IPS-NIHi7 (cell line): ENCODE data around the gene LIF.
"Not testable (repeated sequence)": the region's sequence is repeated elsewhere in the genome, so short reads cannot be mapped to it uniquely, and the experiment has no call there.

Experiments
- DNase-seq: peaks from one replicate; pipeline ENCODE4 v3.0.0; 2012; ENCODE audit warnings: mixed read lengths; ENCODE audit errors: extremely low spot score

Gene LIF

GRCh38 chr22:30244066-30244465 lies 2.5 kb downstream of the LIF start:
- no peak for DNase-seq

- no peak for DNase-seq
Observed at GRCh38 chr22:30243661-30244060, 2.9 kb downstream of the LIF start.

- DNase-seq, result no peak
Observed at GRCh38 chr22:30241576-30242371, 4.8 kb downstream of the LIF start.

- no peak for DNase-seq
Observed at GRCh38 chr22:30240541-30241417, 5.8 kb downstream of the LIF start.

- DNase-seq, result no peak
Observed at GRCh38 chr22:30239488-30240405, 6.8 kb downstream of the LIF start.

GRCh38 chr22:30238661-30239487 lies 7.7 kb downstream of the LIF start:
- DNase-seq, result peak; percentile 68

GRCh38 chr22:30238136-30238535 lies 8.4 kb downstream of the LIF start:
- DNase-seq, result no peak

GRCh38 chr22:30236875-30237274 lies 9.7 kb downstream of the LIF start:
- DNase-seq, result no peak

GRCh38 chr22:30235687-30236170 lies 10.8 kb downstream of the LIF start:
- DNase-seq, result no peak

GRCh38 chr22:30234786-30235470 lies 11.6 kb downstream of the LIF start:
- no peak for DNase-seq

GRCh38 chr22:30234325-30234724 lies 12.2 kb downstream of the LIF start:
- DNase-seq, result not testable (repeated sequence)

- DNase-seq, result no peak
Observed at GRCh38 chr22:30233582-30233981, 13.0 kb downstream of the LIF start.

- no peak for DNase-seq
Observed at GRCh38 chr22:30232716-30233218, 13.8 kb downstream of the LIF start.

GRCh38 chr22:30230787-30231461 lies 15.6 kb downstream of the LIF start:
- DNase-seq, result no peak

- no peak for DNase-seq
Observed at GRCh38 chr22:30230330-30230729, 16.2 kb downstream of the LIF start.

- no peak for DNase-seq
Observed at GRCh38 chr22:30228509-30229359, 17.8 kb downstream of the LIF start.

GRCh38 chr22:30227438-30228228 lies 18.9 kb downstream of the LIF start:
- no peak for DNase-seq
